ENCODE data around the gene LANCL2. TPM values are rescaled to one million over a fixed set of nuclear protein-coding genes. Genes with fewer than 3 reads are reported as not detected.
A peak's percentile ranks its signal among the peaks of the same experiment; 100 is the strongest.

LANCL2 gene
- total RNA-seq, 4 donors from 2014 or later: 3.5 to 31.4 (median 6.7) TPM

- intact Hi-C loops (cut with DNase I; ENCODE audit: low total_unique reads): loop anchor here (10.0 kb wide), 1 partner anchor 197 kb away; no protein-coding TSS in a partner anchor
- no peak for TF ChIP-seq CTCF (IDR thresholded peaks at IDR 0.05)
- TF ChIP-seq POLR2A (IDR thresholded peaks at IDR 0.05): no peak
- Histone ChIP-seq H3K36me3 (no peaks in the 10 kb centered on the region), H3K9me3 (no peaks in the 10 kb centered on the region), H3K27me3 (no peaks in the 10 kb centered on the region), H3K4me1 (peaks cover 0 to 15% of the 10 kb centered on the region in 2 donors), H3K27ac (no peak overlapping the region), H3K4me3 (peak overlapping the region in 1 of 2 donors; percentile 99)
- DNase-seq: no peak
These were observed 2.2 kb downstream of the LANCL2 start for GRCh38 chr7:55367283-55367840.

GRCh38 chr7:55369427-55370400 lies 4.6 kb downstream of the LANCL2 start:
- Histone ChIP-seq H3K27ac (peak overlapping the region in 1 of 2 donors; percentile 26), H3K4me1 (peaks cover 0 to 11% of the 10 kb centered on the region in 2 donors), H3K4me3 (no peak overlapping the region), H3K36me3 (no peaks in the 10 kb centered on the region), H3K27me3 (no peaks in the 10 kb centered on the region), H3K9me3 (no peaks in the 10 kb centered on the region)
- TF ChIP-seq POLR2A (IDR thresholded peaks at IDR 0.05) (no peak), CTCF (IDR thresholded peaks at IDR 0.05) (no peak)
- intact Hi-C loops (cut with DNase I; ENCODE audit: low total_unique reads): loop anchor here (10.0 kb wide), 1 partner anchor 195 kb away; no protein-coding TSS in a partner anchor
- no peak for DNase-seq

GRCh38 chr7:55374213-55374612 lies 9.1 kb downstream of the LANCL2 start:
- Histone ChIP-seq H3K27me3 (no peaks in the 10 kb centered on the region), H3K4me3 (no peak overlapping the region), H3K27ac (peak overlapping the region in 1 of 2 donors; percentile 59), H3K36me3 (no peaks in the 10 kb centered on the region), H3K4me1 (no peaks in the 10 kb centered on the region), H3K9me3 (no peaks in the 10 kb centered on the region)
- intact Hi-C loops (cut with DNase I; ENCODE audit: low total_unique reads): no loop called here
- DNase-seq: no peak
- TF ChIP-seq CTCF (IDR thresholded peaks at IDR 0.05): no peak
- TF ChIP-seq POLR2A (IDR thresholded peaks at IDR 0.05): no peak

GRCh38 chr7:55375237-55375636 lies 10.1 kb downstream of the LANCL2 start:
- Histone ChIP-seq H3K27me3 (no peaks in the 10 kb centered on the region), H3K9me3 (no peaks in the 10 kb centered on the region), H3K36me3 (no peaks in the 10 kb centered on the region), H3K4me3 (no peak overlapping the region), H3K27ac (peak overlapping the region; percentile 28 to 59), H3K4me1 (no peaks in the 10 kb centered on the region)
- TF ChIP-seq CTCF (IDR thresholded peaks at IDR 0.05): no peak
- no peak for TF ChIP-seq POLR2A (IDR thresholded peaks at IDR 0.05)
- no peak for DNase-seq
- intact Hi-C loops (cut with DNase I; ENCODE audit: low total_unique reads): no loop called here

Measured in uterus (tissue), 4 donors.